ENCODE results near the gene SLC35B4.
A peak's percentile ranks its signal among the peaks of the same experiment; 100 is the strongest.
"Not testable (repeated sequence)": the region's sequence is repeated elsewhere in the genome, so short reads cannot be mapped to it uniquely, and the experiment has no call there.

The SLC35B4 gene

GRCh38 chr7:134330974-134331373 is 14.2 kb upstream of the SLC35B4 start:
- DNase-seq: no peak

GRCh38 chr7:134329614-134330346 is 13.1 kb upstream of the SLC35B4 start:
- no peak for DNase-seq

- no peak for DNase-seq
Observed at GRCh38 chr7:134328900-134329299, 12.2 kb upstream of the SLC35B4 start.

- peak; percentile 56 for DNase-seq
Observed at GRCh38 chr7:134327896-134328295, 11.2 kb upstream of the SLC35B4 start.

GRCh38 chr7:134324107-134324506 is 7.4 kb upstream of the SLC35B4 start:
- no peak for DNase-seq

GRCh38 chr7:134320201-134320600 is 3.5 kb upstream of the SLC35B4 start:
- DNase-seq: no peak

GRCh38 chr7:134318443-134318842 is 1.7 kb upstream of the SLC35B4 start:
- DNase-seq: no peak

- no peak for DNase-seq
Observed at GRCh38 chr7:134317434-134317833, 704 bp upstream of the SLC35B4 start.

GRCh38 chr7:134315679-134316538 is 821 bp downstream of the SLC35B4 start:
- peak; percentile 46 for DNase-seq

- DNase-seq: no peak
Observed at GRCh38 chr7:134313543-134313942, 3.2 kb downstream of the SLC35B4 start.

- DNase-seq: no peak
Observed at GRCh38 chr7:134312717-134313116, 4.0 kb downstream of the SLC35B4 start.

GRCh38 chr7:134311807-134312206 is 4.9 kb downstream of the SLC35B4 start:
- DNase-seq: no peak

- no peak for DNase-seq
Observed at GRCh38 chr7:134308548-134308947, 8.2 kb downstream of the SLC35B4 start.

- no peak for DNase-seq
Observed at GRCh38 chr7:134307320-134307719, 9.4 kb downstream of the SLC35B4 start.

GRCh38 chr7:134302120-134302519 is 14.6 kb downstream of the SLC35B4 start:
- DNase-seq: no peak

- no peak for DNase-seq
Observed at GRCh38 chr7:134301592-134301991, 15.1 kb downstream of the SLC35B4 start.

- no peak for DNase-seq
Observed at GRCh38 chr7:134300988-134301387, 15.7 kb downstream of the SLC35B4 start.

- no peak for DNase-seq
Observed at GRCh38 chr7:134298902-134299683, 17.6 kb downstream of the SLC35B4 start.

GRCh38 chr7:134297489-134297888 is 19.2 kb downstream of the SLC35B4 start:
- no peak for DNase-seq

GRCh38 chr7:134295982-134296381 is 20.7 kb downstream of the SLC35B4 start:
- not testable (repeated sequence) for DNase-seq

GRCh38 chr7:134293002-134293740 is 23.6 kb downstream of the SLC35B4 start:
- no peak for DNase-seq

GRCh38 chr7:134290286-134290685 is 26.4 kb downstream of the SLC35B4 start:
- DNase-seq: no peak

- no peak for DNase-seq
Observed at GRCh38 chr7:134289841-134290240, 26.9 kb downstream of the SLC35B4 start.
